HCT116 (cell line): ENCODE data around the gene TARBP1.

ENCODE experiments used
- CTCF ChIP-seq, 3 experiments: fragments of 200-600 bp in 1 of 3; sonication (generic) in 1 of 3; IDR thresholded peaks in 2 of 3; conservative IDR thresholded peaks in 1 of 3; 2 replicates each; pipeline ENCODE4 v1.5.1; 2012 to 2017; ENCODE audit warnings: low read depth in 2 of 3, low read length in 2 of 3, antibody characterized with exemption in 1 of 3, borderline replicate concordance in 1 of 3, control low read depth in 1 of 3, mild to moderate bottlenecking in 1 of 3, mixed read lengths in 1 of 3, mixed run types in 1 of 3, moderate library complexity in 1 of 3; ENCODE audit not compliant: insufficient read depth in 1 of 3
- EGR1 ChIP-seq: IDR thresholded peaks from 2 replicates; pipeline ENCODE4 v1.6.1; 2012; ENCODE audit warnings: low read depth
- EZH2 ChIP-seq: fragments of 200-600 bp; sonication (generic); IDR thresholded peaks from 2 replicates; pipeline ENCODE4 v1.6.1; 2017; ENCODE audit warnings: antibody characterized with exemption, mixed run types
- EZH2phosphoT487 ChIP-seq: fragments of 200-600 bp; IDR thresholded peaks from 2 replicates; pipeline ENCODE4 v1.6.1; 2018; ENCODE audit warnings: antibody characterized with exemption, borderline replicate concordance
- POLR2A ChIP-seq: IDR thresholded peaks from 2 replicates; pipeline ENCODE4 v1.7.0; 2011; ENCODE audit warnings: borderline replicate concordance; ENCODE audit not compliant: insufficient read depth, insufficient read length; ENCODE audit errors: extremely low read depth
- POLR2AphosphoS5 ChIP-seq: IDR thresholded peaks from 2 replicates; pipeline ENCODE4 v1.6.1; 2011; ENCODE audit warnings: mild to moderate bottlenecking, low read depth, low read length, moderate library complexity
- RAD21 ChIP-seq: IDR thresholded peaks from 2 replicates; pipeline ENCODE4 v1.6.1; 2012; ENCODE audit warnings: low read depth, mild to moderate bottlenecking
- ZNF274 ChIP-seq: fragments of 200-500 bp; sonication (Bioruptor generic); IDR thresholded peaks from 2 replicates; pipeline ENCODE4 v1.6.1; 2014; ENCODE audit warnings: mild to moderate bottlenecking, low read depth, low read length, inconsistent platforms
- TF ChIP-seq, protein P1 (sequence below): IDR thresholded peaks from 2 replicates; pipeline ENCODE4 v1.6.1; 2012; ENCODE audit warnings: low read depth

DNA sequence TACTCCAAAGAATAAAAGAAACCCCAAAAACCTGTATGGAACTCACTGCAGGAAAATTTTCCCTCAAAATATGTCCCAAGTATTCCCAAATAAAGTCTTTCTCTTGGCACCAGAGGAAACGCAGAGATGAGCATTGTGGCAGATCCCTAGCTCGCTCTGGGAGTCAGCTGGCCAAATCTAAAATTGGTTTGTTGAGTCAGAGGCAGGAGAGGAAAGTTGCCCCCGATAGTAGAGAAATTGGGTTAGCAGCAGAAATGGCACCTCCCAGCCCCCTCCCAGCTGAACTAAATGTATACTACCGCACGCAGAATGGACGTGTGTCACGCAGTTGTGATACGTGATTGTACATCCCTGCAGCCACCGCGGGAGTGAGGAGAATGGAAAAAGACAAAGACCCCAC, 39.9 kb upstream of the TARBP1 start:
- TF ChIP-seq CTCF (IDR thresholded peaks at IDR 0.05 in 2 of 3, conservative IDR thresholded peaks at IDR 0.05 in 1 of 3; ENCODE audit: borderline replicate concordance in 1 of 3, insufficient read depth in 1 of 3, low read depth in 2 of 3, low read length in 2 of 3) = no peak
- TF ChIP-seq ZNF274 = no peak
- TF ChIP-seq POLR2A = no peak
- TF ChIP-seq RAD21 = no peak
- TF ChIP-seq POLR2AphosphoS5 = no peak
- TF ChIP-seq, protein P1, sequence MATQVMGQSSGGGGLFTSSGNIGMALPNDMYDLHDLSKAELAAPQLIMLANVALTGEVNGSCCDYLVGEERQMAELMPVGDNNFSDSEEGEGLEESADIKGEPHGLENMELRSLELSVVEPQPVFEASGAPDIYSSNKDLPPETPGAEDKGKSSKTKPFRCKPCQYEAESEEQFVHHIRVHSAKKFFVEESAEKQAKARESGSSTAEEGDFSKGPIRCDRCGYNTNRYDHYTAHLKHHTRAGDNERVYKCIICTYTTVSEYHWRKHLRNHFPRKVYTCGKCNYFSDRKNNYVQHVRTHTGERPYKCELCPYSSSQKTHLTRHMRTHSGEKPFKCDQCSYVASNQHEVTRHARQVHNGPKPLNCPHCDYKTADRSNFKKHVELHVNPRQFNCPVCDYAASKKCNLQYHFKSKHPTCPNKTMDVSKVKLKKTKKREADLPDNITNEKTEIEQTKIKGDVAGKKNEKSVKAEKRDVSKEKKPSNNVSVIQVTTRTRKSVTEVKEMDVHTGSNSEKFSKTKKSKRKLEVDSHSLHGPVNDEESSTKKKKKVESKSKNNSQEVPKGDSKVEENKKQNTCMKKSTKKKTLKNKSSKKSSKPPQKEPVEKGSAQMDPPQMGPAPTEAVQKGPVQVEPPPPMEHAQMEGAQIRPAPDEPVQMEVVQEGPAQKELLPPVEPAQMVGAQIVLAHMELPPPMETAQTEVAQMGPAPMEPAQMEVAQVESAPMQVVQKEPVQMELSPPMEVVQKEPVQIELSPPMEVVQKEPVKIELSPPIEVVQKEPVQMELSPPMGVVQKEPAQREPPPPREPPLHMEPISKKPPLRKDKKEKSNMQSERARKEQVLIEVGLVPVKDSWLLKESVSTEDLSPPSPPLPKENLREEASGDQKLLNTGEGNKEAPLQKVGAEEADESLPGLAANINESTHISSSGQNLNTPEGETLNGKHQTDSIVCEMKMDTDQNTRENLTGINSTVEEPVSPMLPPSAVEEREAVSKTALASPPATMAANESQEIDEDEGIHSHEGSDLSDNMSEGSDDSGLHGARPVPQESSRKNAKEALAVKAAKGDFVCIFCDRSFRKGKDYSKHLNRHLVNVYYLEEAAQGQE = no peak
- no peak for TF ChIP-seq EZH2
- no peak for TF ChIP-seq EZH2phosphoT487
- TF ChIP-seq EGR1 = no peak
